PC-3 (cell line): ENCODE results near the gene DUS3L. TPM values are rescaled to one million over a fixed set of nuclear protein-coding genes. Genes with fewer than 3 reads are reported as not detected.

Source experiments
- ATAC-seq: fragments of 200-7000 bp; cut with Tn5 transposase; 2 replicates; pipeline ENCODE4 v1.9.1; 2020; ENCODE audit warnings: mild to moderate bottlenecking, moderate library complexity
- BruUV-seq: library from RNA; stranded (reverse); fragments of 400-500 nt; replicated peaks from 2 replicates; lab custom pipeline; 2021; lab: Mats Ljungman, UMichigan
- CTCF ChIA-PET: fragments of 300-600 bp; sonication (Branson Sonifier 250); formaldehyde crosslinking; loops from one replicate; lab custom pipeline; 2022; ENCODE audit warnings: antibody characterized with exemption; lab: Charles Lee
- POLR2A ChIA-PET: fragments of 300-600 bp; sonication (Branson Sonifier 250); formaldehyde crosslinking; loops from one replicate; lab custom pipeline; 2022; ENCODE audit warnings: antibody characterized with exemption; ENCODE audit not compliant: unreplicated experiment; lab: Charles Lee
- DNase-seq: peaks from one replicate; pipeline ENCODE4 v3.0.0-alpha.2; 2015
- H2AFZ ChIP-seq: fragments of 300-600 bp; sonication (generic); 2 replicates; pipeline ENCODE4 v1.6.0; 2016; ENCODE audit warnings: antibody characterized with exemption, low read length
- H3F3A ChIP-seq: fragments of 300-600 bp; sonication (generic); one replicate; pipeline ENCODE4 v1.6.0; 2017; ENCODE audit warnings: antibody characterized with exemption, low read length, control low read depth, mild to moderate bottlenecking; ENCODE audit not compliant: unreplicated experiment
- H3K27ac ChIP-seq: fragments of 300-600 bp; sonication (generic); 2 replicates; pipeline ENCODE4 v1.5.1; 2016; ENCODE audit warnings: mild to moderate bottlenecking, low read length
- H3K27me3 ChIP-seq: fragments of 300-600 bp; sonication (generic); 2 replicates; pipeline ENCODE4 v1.6.1; 2016; ENCODE audit warnings: low read length, mixed read lengths
- H3K36me3 ChIP-seq: fragments of 300-600 bp; sonication (generic); 2 replicates; pipeline ENCODE4 v1.6.1; 2016; ENCODE audit warnings: low read depth, mixed run types, low read length, mixed read lengths
- H3K4me1 ChIP-seq: fragments of 300-600 bp; sonication (generic); 2 replicates; pipeline ENCODE4 v1.5.1; 2016; ENCODE audit warnings: low read length; ENCODE audit not compliant: insufficient read depth
- H3K4me2 ChIP-seq: fragments of 300-600 bp; sonication (generic); 2 replicates; pipeline ENCODE4 v1.6.0; 2016; ENCODE audit warnings: low read length
- H3K4me3 ChIP-seq: fragments of 300-600 bp; sonication (generic); 2 replicates; pipeline ENCODE4 v1.5.1; 2016; ENCODE audit warnings: mild to moderate bottlenecking, low read length, mixed read lengths
- H3K79me2 ChIP-seq: fragments of 300-600 bp; sonication (generic); 2 replicates; pipeline ENCODE4 v1.6.1; 2017; ENCODE audit warnings: low read length, mixed read lengths
- H3K9ac ChIP-seq: fragments of 300-600 bp; sonication (generic); 2 replicates; pipeline ENCODE4 v1.6.0; 2016; ENCODE audit warnings: mild to moderate bottlenecking, low read length
- H3K9me2 ChIP-seq: fragments of 300-600 bp; sonication (generic); replicated peaks from 2 replicates; pipeline ENCODE4 v1.6.1; 2016; ENCODE audit warnings: mixed run types, low read length, mixed read lengths
- H3K9me3 ChIP-seq: fragments of 300-600 bp; sonication (generic); 2 replicates; pipeline ENCODE4 v1.6.1; 2016; ENCODE audit warnings: low read length, mixed read lengths
- H4K20me1 ChIP-seq: fragments of 300-600 bp; sonication (generic); 2 replicates; pipeline ENCODE4 v1.6.1; 2016; ENCODE audit warnings: low read length, mixed read lengths
- CTCF ChIP-seq: fragments of 300-600 bp; sonication (generic); conservative IDR thresholded peaks from 2 replicates; pipeline ENCODE4 v1.5.1; 2017; ENCODE audit warnings: antibody characterized with exemption, low read depth, mild to moderate bottlenecking, low read length
- EZH2 ChIP-seq: fragments of 300-600 bp; sonication (generic); IDR thresholded peaks from one replicate; pipeline ENCODE4 v1.6.1; 2017; ENCODE audit warnings: antibody characterized with exemption, mild to moderate bottlenecking, low read length; ENCODE audit not compliant: unreplicated experiment
- EZH2phosphoT487 ChIP-seq: fragments of 300-600 bp; sonication (generic); IDR thresholded peaks from 2 replicates; pipeline ENCODE4 v1.6.1; 2018; ENCODE audit warnings: mild to moderate bottlenecking, antibody characterized with exemption, low read length, borderline replicate concordance
- intact Hi-C: fragments of 100-400 bp; cut with micrococcal nuclease; formaldehyde crosslinking; loops from 2 replicates; pipeline ENCODE4 v1.9.0; 2023
- total RNA-seq: library from RNA; depleted of rRNA; stranded (reverse); fragments of >200 nt; gene quantifications from 2 replicates; pipeline ENCODE4 v1.2.3, GENCODE V29; 2014

Gene DUS3L
- total RNA-seq, 1 experiment from 2014 or later: 118 TPM

GRCh38 chr19:5829567-5830310 is 38.8 kb upstream of the DUS3L start:
- Histone ChIP-seq H3K4me1 (peaks cover 14% of the 10 kb centered on the region; the same call in 1 of the 2 replicates), H3K27ac (no peak overlapping the region), H3F3A (no peaks in the 10 kb centered on the region), H3K9me2 (no peaks in the 10 kb centered on the region), H3K9ac (no peak overlapping the region), H3K27me3 (no peaks in the 10 kb centered on the region), H2AFZ (no peak overlapping the region), H4K20me1 (no peaks in the 10 kb centered on the region), H3K36me3 (no peaks in the 10 kb centered on the region), H3K9me3 (no peaks in the 10 kb centered on the region), H3K79me2 (no peaks in the 10 kb centered on the region), H3K4me3 (no peak overlapping the region), H3K4me2 (no peak overlapping the region)
- intact Hi-C loops: no loop called here
- no TSS peak for BruUV-seq
- no peak for TF ChIP-seq CTCF
- TF ChIP-seq EZH2phosphoT487: no peak
- no peak for TF ChIP-seq EZH2
- ChIA-PET CTCF (no interaction called here), POLR2A (no interaction called here)
- DNase-seq: no peak
- ATAC-seq: no peak

- no peaks in the 10 kb centered on the region for H3F3A ChIP-seq
- peak overlapping the region; percentile 68 for H3K9ac ChIP-seq
- POLR2A ChIA-PET: no interaction called here
- TSS peak; percentile 99 for BruUV-seq
- H3K9me3 ChIP-seq: no peaks in the 10 kb centered on the region
- no peaks in the 10 kb centered on the region for H3K27me3 ChIP-seq
- H3K9me2 ChIP-seq: no peaks in the 10 kb centered on the region
- intact Hi-C loops: no loop called here
- H4K20me1 ChIP-seq: no peaks in the 10 kb centered on the region
- H3K79me2 ChIP-seq: no peaks in the 10 kb centered on the region
- H3K4me2 ChIP-seq: peak overlapping the region; percentile 77
- H3K4me1 ChIP-seq: peaks cover 14% of the 10 kb centered on the region; the same call in 1 of the 2 replicates
- H2AFZ ChIP-seq: no peak overlapping the region
- no peak for TF ChIP-seq EZH2
- no peak for TF ChIP-seq EZH2phosphoT487
- TF ChIP-seq CTCF: no peak
- CTCF ChIA-PET: interaction anchor here (1.9 kb wide), 1 partner anchor 25 kb away, joined by 11 read pairs; no protein-coding TSS in a partner anchor
- DNase-seq (no peak), ATAC-seq (no peak)
- H3K36me3 ChIP-seq: no peaks in the 10 kb centered on the region
- peak overlapping the region; percentile 59; the same call in 1 of the 2 replicates for H3K4me3 ChIP-seq
- no peak overlapping the region for H3K27ac ChIP-seq
Observed at GRCh38 chr19:5828661-5829566, 38.0 kb upstream of the DUS3L start.
